Right lobe of liver (tissue), 4 donors: ENCODE data around the gene LHPP.

ENCODE experiments used
- POLR2A ChIP-seq: fragments of 450-650 bp; IDR thresholded peaks from one replicate; pipeline ENCODE4 v1.6.1; 2017; ENCODE audit warnings: antibody characterized with exemption, mild to moderate bottlenecking
- TF ChIP-seq, protein P1 (sequence below), 4 donors: fragments of 200-600 bp in 3 of 4; fragments of 450-650 bp in 1 of 4; IDR thresholded peaks; one replicate each; pipeline versions ENCODE4 v1.5.1 to v1.8.0; 2016 to 2022; ENCODE audit warnings: antibody characterized with exemption in 4 of 4, mild to moderate bottlenecking in 2 of 4
- donor health status: DM: no; HTN: no; CAD: no.
- donor health status: DM: no; HTN: no; CAD: no.
- donor health status: DM: no; HTN: yes; CAD: no.

- no peak for TF ChIP-seq POLR2A
- TF ChIP-seq, protein P1, sequence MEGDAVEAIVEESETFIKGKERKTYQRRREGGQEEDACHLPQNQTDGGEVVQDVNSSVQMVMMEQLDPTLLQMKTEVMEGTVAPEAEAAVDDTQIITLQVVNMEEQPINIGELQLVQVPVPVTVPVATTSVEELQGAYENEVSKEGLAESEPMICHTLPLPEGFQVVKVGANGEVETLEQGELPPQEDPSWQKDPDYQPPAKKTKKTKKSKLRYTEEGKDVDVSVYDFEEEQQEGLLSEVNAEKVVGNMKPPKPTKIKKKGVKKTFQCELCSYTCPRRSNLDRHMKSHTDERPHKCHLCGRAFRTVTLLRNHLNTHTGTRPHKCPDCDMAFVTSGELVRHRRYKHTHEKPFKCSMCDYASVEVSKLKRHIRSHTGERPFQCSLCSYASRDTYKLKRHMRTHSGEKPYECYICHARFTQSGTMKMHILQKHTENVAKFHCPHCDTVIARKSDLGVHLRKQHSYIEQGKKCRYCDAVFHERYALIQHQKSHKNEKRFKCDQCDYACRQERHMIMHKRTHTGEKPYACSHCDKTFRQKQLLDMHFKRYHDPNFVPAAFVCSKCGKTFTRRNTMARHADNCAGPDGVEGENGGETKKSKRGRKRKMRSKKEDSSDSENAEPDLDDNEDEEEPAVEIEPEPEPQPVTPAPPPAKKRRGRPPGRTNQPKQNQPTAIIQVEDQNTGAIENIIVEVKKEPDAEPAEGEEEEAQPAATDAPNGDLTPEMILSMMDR (IDR thresholded peaks at IDR 0.05) = no peak
Observed at GRCh38 chr10:124465777-124466488, 4.3 kb downstream of the LHPP start.
